GM12873 (cell line): ENCODE results near the gene CLCNKA.

ENCODE experiments used
- CTCF ChIP-seq: IDR thresholded peaks from 2 replicates; pipeline ENCODE4 v1.5.1; 2012; ENCODE audit warnings: low read depth, mild to moderate bottlenecking, moderate library complexity, low read length, control low read depth; ENCODE audit not compliant: insufficient read depth; ENCODE audit errors: missing control alignments

CLCNKA gene

GRCh38 chr1:15998929-15999328 is 22.9 kb upstream of the CLCNKA start:
- TF ChIP-seq CTCF, result no peak

GRCh38 chr1:16005597-16005996 is 16.2 kb upstream of the CLCNKA start:
- TF ChIP-seq CTCF, result no peak

GRCh38 chr1:16006010-16006409 is 15.8 kb upstream of the CLCNKA start:
- no peak for TF ChIP-seq CTCF

GRCh38 chr1:16006552-16007485 is 15.0 kb upstream of the CLCNKA start:
- TF ChIP-seq CTCF, result peak; percentile 47

- TF ChIP-seq CTCF, result no peak
Observed at GRCh38 chr1:16007671-16008341, 14.0 kb upstream of the CLCNKA start.

- peak; percentile 99 for TF ChIP-seq CTCF
Observed at GRCh38 chr1:16009030-16009460, 12.8 kb upstream of the CLCNKA start.

- no peak for TF ChIP-seq CTCF
Observed at GRCh38 chr1:16009678-16010077, 12.2 kb upstream of the CLCNKA start.
